Measurements from ENCODE around the gene SEC24C.

The SEC24C gene

GRCh38 chr10:73814896-73815718, 70.9 kb downstream of the SEC24C start:
- no peak for DNase-seq

DNA sequence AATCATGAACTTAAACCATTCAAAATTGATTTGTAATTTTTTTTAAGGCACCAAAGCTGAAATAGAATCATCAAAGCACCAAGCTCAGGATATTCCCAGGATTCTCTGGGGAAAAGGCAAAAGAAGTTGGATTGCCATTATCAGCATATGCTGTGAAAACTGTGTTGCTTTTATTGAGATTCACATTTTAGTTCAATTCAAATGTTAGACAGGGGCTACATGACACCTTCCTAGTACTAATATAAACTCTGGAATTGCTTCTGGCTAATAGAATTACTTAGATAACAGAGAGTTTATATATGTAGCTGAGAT, 71.5 kb downstream of the SEC24C start:
- DNase-seq = no peak

GRCh38 chr10:73816917-73817729, 73.0 kb downstream of the SEC24C start:
- DNase-seq = no peak

DNA sequence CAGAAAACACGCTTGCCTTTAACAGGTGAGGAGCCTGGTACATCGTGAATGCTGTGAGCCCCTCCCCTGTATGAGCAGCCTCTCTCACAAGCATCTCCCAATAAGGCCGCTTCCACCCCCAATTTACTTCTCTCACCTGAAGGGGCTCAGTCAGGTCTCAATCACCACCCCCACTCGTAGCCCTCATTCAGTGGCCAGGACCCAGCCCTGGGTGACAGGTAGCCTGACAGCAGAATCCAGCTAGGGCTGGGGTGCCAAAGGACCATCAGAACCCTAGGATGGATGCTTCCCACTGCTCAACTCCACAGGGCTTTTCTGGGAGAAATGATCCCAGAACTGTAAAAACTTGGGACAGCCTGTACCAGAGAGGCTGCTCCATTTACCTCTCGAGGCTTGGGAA, 73.7 kb downstream of the SEC24C start:
- DNase-seq = no peak

DNA sequence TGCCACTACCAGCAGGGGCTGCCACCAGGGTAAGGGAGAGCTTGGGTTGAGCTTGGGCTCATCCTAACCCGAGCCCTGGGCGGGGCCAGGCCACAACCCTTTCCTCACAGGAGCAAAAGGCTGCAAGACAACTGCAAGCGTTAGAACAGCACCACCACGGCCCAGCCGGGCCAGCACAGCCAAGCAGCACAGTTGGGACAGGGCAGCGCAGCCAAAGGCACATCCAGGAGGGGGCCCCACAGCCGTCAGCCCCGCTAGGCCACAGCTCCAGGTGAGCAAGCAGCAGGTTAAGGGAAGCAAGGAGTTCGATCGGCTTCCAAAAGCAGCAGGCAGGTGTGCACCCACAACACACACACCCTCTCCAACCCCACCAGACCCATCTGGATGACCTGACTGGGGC, 74.2 kb downstream of the SEC24C start:
- DNase-seq = no peak

DNA sequence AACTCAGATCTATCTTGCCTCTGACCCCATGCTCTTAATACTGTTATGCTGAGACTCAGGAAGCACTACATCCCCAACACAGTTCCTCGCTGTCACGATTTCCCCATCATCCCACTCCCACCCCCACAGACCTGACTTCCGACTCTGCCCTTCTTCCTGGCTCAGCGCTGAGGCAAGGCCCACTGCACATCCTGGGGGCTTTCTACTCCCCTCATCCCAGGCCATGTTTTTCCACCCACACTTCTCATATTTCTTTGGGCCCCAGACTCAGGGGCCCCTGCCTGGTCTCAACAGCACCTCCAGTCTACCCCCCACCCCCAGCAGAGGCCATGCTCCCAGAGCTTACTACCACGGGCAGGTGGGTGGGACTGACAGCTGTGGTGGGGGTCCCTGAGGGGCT, 74.9 kb downstream of the SEC24C start:
- no peak for DNase-seq

- DNase-seq = no peak
These were observed 75.4 kb downstream of the SEC24C start for GRCh38 chr10:73819513-73820093.

All from NCI-H446 (cell line).